SU-DHL-6 (cell line): ENCODE data around the gene UXS1.

ENCODE experiments used
- H2AFZ ChIP-seq: fragments of 200-600 bp; sonication (generic); 2 replicates; pipeline ENCODE4 v1.6.1; 2014; ENCODE audit warnings: low read depth, mild to moderate bottlenecking, moderate library complexity, mixed read lengths, antibody characterized with exemption, low read length; ENCODE audit not compliant: severe bottlenecking
- H3F3A ChIP-seq: fragments of 200-600 bp; shearing (Covaris generic); 2 replicates; pipeline ENCODE4 v1.6.0; 2016; ENCODE audit warnings: antibody characterized with exemption, mild to moderate bottlenecking; ENCODE audit not compliant: insufficient read depth
- H3K27ac ChIP-seq: fragments of 200-600 bp; sonication (generic); 2 replicates; pipeline ENCODE4 v1.5.1; 2016; ENCODE audit warnings: low read depth, mild to moderate bottlenecking, low read length, moderate library complexity, mixed read lengths
- H3K27me3 ChIP-seq: fragments of 200-600 bp; sonication (generic), shearing (Covaris generic); 2 replicates; pipeline ENCODE4 v1.6.0; 2014; ENCODE audit warnings: mild to moderate bottlenecking, low read length
- H3K36me3 ChIP-seq: fragments of 200-600 bp; sonication (generic); 2 replicates; pipeline ENCODE4 v1.6.1; 2014; ENCODE audit warnings: mild to moderate bottlenecking, low read length, mixed read lengths
- H3K4me2 ChIP-seq: fragments of 300-600, 200-600 bp; shearing (Covaris generic), sonication (generic); 2 replicates; pipeline ENCODE4 v1.6.0; 2014; ENCODE audit warnings: low read length, low read depth, mild to moderate bottlenecking; ENCODE audit not compliant: poor library complexity, severe bottlenecking
- H3K4me3 ChIP-seq: fragments of 200-600 bp; sonication (generic); 2 replicates; pipeline ENCODE4 v1.5.1; 2014; ENCODE audit warnings: antibody characterized with exemption, low read length, mild to moderate bottlenecking, mixed read lengths; ENCODE audit not compliant: insufficient read depth, poor library complexity, severe bottlenecking
- H3K79me2 ChIP-seq: fragments of 200-600 bp; sonication (generic); 2 replicates; pipeline ENCODE4 v1.6.1; 2014; ENCODE audit warnings: mild to moderate bottlenecking, low read length, moderate library complexity; ENCODE audit not compliant: insufficient read depth
- H3K9ac ChIP-seq: fragments of 200-600 bp; sonication (generic); 2 replicates; pipeline ENCODE4 v1.7.0; 2014; ENCODE audit warnings: mild to moderate bottlenecking, low read length
- H3K9me2 ChIP-seq: fragments of 200-600 bp; sonication (generic); replicated peaks from 2 replicates; pipeline ENCODE4 v1.6.1; 2014; ENCODE audit warnings: low read length; ENCODE audit not compliant: insufficient read depth
- H3K9me3 ChIP-seq: fragments of 200-600 bp; sonication (generic); 2 replicates; pipeline ENCODE4 v1.6.1; 2014; ENCODE audit warnings: low read length, mixed read lengths; ENCODE audit not compliant: insufficient read depth
- H4K20me1 ChIP-seq: fragments of 200-600 bp; sonication (generic); 2 replicates; pipeline ENCODE4 v1.6.1; 2014; ENCODE audit warnings: low read depth, mild to moderate bottlenecking, antibody characterized with exemption, low read length, moderate library complexity, mixed read lengths
- EZH2phosphoT487 ChIP-seq: fragments of 200-600 bp; sonication (generic), shearing (Covaris generic); conservative IDR thresholded peaks from 2 replicates; pipeline ENCODE4 v1.6.1; 2018; ENCODE audit warnings: mild to moderate bottlenecking, antibody characterized with exemption, low read length, moderate library complexity, mixed read lengths
- TF ChIP-seq, protein P1 (sequence below): fragments of 200-600 bp; sonication (generic); IDR thresholded peaks from one replicate; pipeline ENCODE4 v1.5.1; 2017; ENCODE audit warnings: antibody characterized with exemption, mild to moderate bottlenecking, low read length, moderate library complexity; ENCODE audit not compliant: insufficient read depth, poor library complexity, severe bottlenecking

Gene UXS1

DNA sequence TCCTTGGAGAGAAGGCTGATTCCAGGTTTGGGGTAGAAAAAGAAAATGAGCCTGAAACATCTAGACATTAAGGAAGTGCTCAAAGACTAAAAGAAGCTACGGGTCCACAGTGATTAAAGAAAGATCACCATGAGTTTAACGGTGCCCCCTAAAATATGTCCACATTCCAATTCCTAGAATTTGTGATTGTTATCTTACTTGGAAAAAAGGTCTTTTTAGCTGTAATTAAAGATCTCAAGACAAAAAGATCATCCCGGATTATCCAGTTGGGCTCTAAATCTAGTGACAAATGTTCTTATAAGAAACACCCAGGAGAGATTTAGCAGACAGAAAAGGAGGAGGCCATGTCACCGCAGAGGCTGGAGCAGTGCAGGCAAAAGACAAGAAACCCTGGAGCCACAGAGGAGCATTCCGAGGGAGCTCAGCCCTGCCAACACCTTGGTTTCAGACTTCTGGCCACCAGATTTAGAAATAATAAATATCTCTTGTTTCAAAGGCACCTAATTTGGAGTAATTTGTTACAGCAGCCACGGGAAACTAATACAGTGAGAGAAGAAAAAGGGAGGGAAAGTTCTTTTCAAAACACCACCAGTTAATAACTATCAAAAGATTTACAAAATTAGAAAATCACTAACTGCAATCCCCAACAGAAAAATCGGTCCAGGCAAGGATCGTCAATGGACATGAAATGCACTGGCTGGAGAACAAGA lies 8.5 kb downstream of the UXS1 start:
- H3K27ac ChIP-seq = no peak overlapping the region
- no peaks in the 10 kb centered on the region for H3K27me3 ChIP-seq
- H3K4me3 ChIP-seq = no peak overlapping the region
- H3F3A ChIP-seq = no peaks in the 10 kb centered on the region
- H2AFZ ChIP-seq = no peak overlapping the region
- no peaks in the 10 kb centered on the region for H3K79me2 ChIP-seq
- H3K9me3 ChIP-seq = no peaks in the 10 kb centered on the region
- TF ChIP-seq, protein P1, sequence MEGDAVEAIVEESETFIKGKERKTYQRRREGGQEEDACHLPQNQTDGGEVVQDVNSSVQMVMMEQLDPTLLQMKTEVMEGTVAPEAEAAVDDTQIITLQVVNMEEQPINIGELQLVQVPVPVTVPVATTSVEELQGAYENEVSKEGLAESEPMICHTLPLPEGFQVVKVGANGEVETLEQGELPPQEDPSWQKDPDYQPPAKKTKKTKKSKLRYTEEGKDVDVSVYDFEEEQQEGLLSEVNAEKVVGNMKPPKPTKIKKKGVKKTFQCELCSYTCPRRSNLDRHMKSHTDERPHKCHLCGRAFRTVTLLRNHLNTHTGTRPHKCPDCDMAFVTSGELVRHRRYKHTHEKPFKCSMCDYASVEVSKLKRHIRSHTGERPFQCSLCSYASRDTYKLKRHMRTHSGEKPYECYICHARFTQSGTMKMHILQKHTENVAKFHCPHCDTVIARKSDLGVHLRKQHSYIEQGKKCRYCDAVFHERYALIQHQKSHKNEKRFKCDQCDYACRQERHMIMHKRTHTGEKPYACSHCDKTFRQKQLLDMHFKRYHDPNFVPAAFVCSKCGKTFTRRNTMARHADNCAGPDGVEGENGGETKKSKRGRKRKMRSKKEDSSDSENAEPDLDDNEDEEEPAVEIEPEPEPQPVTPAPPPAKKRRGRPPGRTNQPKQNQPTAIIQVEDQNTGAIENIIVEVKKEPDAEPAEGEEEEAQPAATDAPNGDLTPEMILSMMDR = no peak
- TF ChIP-seq EZH2phosphoT487 = no peak
- peaks cover 5% of the 10 kb centered on the region; the same call in 1 of the 2 replicates for H4K20me1 ChIP-seq
- no peaks in the 10 kb centered on the region for H3K9me2 ChIP-seq
- no peak overlapping the region for H3K9ac ChIP-seq
- no peaks in the 10 kb centered on the region for H3K36me3 ChIP-seq
- H3K4me2 ChIP-seq = no peak overlapping the region

GRCh38 chr2:106184857-106185256 lies 9.2 kb downstream of the UXS1 start:
- H3K4me2 ChIP-seq = no peak overlapping the region

DNA sequence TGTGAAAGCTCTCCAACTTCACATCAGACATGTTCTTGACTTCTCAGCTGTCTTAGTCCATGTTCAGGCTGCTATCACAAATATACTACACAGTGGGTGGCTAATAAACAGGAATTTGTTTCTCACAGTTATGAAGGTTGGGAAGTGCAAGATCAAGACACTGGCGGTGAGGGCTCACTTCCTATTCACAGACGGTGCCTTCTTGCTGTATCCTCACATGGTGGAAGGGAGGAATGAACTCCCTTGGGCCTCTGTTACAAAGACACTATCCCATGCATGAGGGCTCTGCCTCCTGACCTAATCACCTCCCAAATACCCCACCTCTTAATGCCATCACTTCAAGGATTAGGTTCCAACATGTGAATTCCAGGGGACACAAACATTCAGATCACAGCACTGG lies 9.7 kb downstream of the UXS1 start:
- Histone ChIP-seq H3K9me3 (no peaks in the 10 kb centered on the region), H3K79me2 (no peaks in the 10 kb centered on the region), H3K36me3 (no peaks in the 10 kb centered on the region), H3K27ac (no peak overlapping the region), H4K20me1 (peaks cover 5% of the 10 kb centered on the region; the same call in 1 of the 2 replicates), H3K9ac (no peak overlapping the region), H3K9me2 (no peaks in the 10 kb centered on the region), H3K4me3 (no peak overlapping the region), H3F3A (no peaks in the 10 kb centered on the region), H3K4me2 (no peak overlapping the region), H2AFZ (no peak overlapping the region), H3K27me3 (no peaks in the 10 kb centered on the region)
- no peak for TF ChIP-seq EZH2phosphoT487
- TF ChIP-seq, protein P1 = no peak

More at GRCh38 chr2:106184857-106185256, 9.2 kb downstream of the UXS1 start:
- no peaks in the 10 kb centered on the region for H3K9me3 ChIP-seq
- no peak overlapping the region for H3K9ac ChIP-seq
- no peaks in the 10 kb centered on the region for H3K36me3 ChIP-seq
- H3F3A ChIP-seq = no peaks in the 10 kb centered on the region
- H3K27ac ChIP-seq = no peak overlapping the region
- H2AFZ ChIP-seq = no peak overlapping the region
- TF ChIP-seq, protein P1 = no peak
- TF ChIP-seq EZH2phosphoT487 = no peak
- no peaks in the 10 kb centered on the region for H3K79me2 ChIP-seq
- no peak overlapping the region for H3K4me3 ChIP-seq
- H4K20me1 ChIP-seq = peaks cover 5% of the 10 kb centered on the region; the same call in 1 of the 2 replicates
- H3K27me3 ChIP-seq = no peaks in the 10 kb centered on the region
- no peaks in the 10 kb centered on the region for H3K9me2 ChIP-seq
